Thyroid gland (tissue), 4 donors: ENCODE data around the gene RASAL1. TPM values are rescaled to one million over a fixed set of nuclear protein-coding genes. Genes with fewer than 3 reads are reported as not detected.
A peak's percentile ranks its signal among the peaks of the same experiment; 100 is the strongest.

Experiments
- DNase-seq, 2 donors: peaks; one replicate each; pipeline ENCODE4 v3.0.0-alpha.2; 2019
- H3K27ac ChIP-seq, 3 donors: fragments of 200-600 bp; sonication (generic); 1 replicate in 2 of 3; 2 replicates in 1 of 3; pipeline ENCODE4 v1.5.1; 2016 to 2019; ENCODE audit warnings: mild to moderate bottlenecking in 1 of 3, moderate library complexity in 1 of 3
- H3K27me3 ChIP-seq: fragments of 200-600 bp; sonication (generic); one replicate; pipeline ENCODE4 v1.5.1; 2019
- H3K36me3 ChIP-seq, 2 donors: fragments of 200-600 bp; sonication (generic); one replicate each; pipeline ENCODE4 v1.5.1; 2016 to 2019
- H3K4me1 ChIP-seq, 2 donors: fragments of 200-600 bp; sonication (generic); one replicate each; pipeline ENCODE4 v1.5.1; 2017 to 2019
- H3K4me3 ChIP-seq, 3 donors: fragments of 200-600 bp; sonication (generic); replicated peaks in 1 of 3; 1 replicate in 2 of 3; 2 replicates in 1 of 3; pipeline ENCODE4 v1.5.1; 2016; ENCODE audit warnings: mild to moderate bottlenecking in 1 of 3
- H3K9me3 ChIP-seq: fragments of 200-600 bp; sonication (generic); one replicate; pipeline ENCODE4 v1.5.1; 2017
- CTCF ChIP-seq, 6 experiments: fragments of 200-600 bp in 3 of 6; fragments of 450-650 bp in 3 of 6; sonication (generic) in 3 of 6; IDR thresholded peaks; one replicate each; pipeline ENCODE4 v1.5.1; 2016 to 2019; ENCODE audit warnings: antibody characterized with exemption in 6 of 6, mild to moderate bottlenecking in 2 of 6, inconsistent platforms in 1 of 6, moderate library complexity in 1 of 6
- POLR2A ChIP-seq, 2 donors: fragments of 450-650 bp; IDR thresholded peaks; one replicate each; pipeline ENCODE4 v1.6.1; 2017; ENCODE audit warnings: antibody characterized with exemption in 2 of 2, mild to moderate bottlenecking in 2 of 2, moderate library complexity in 1 of 2
- WGBS, 2 donors: methylation state at CpG; one replicate each; pipeline ENCODE4 v1.1.5; 2017; 5-methylcytosine and 5-hydroxymethylcytosine counted together
- intact Hi-C: fragments of 100-400 bp; cut with DNase I; formaldehyde crosslinking; loops from one replicate; pipeline ENCODE4 v1.15.1; 2023
- total RNA-seq, 4 donors: library from RNA; depleted of rRNA; stranded (reverse); fragments of >200 nt; gene quantifications; one replicate each; pipeline ENCODE4 v1.2.3, GENCODE V29; 2016

Gene RASAL1
- total RNA-seq, 4 donors from 2014 or later, result 27.3 to 52.9 (median 45.1) TPM

- intact Hi-C loops, result loop anchor here (10.0 kb wide), 1 partner anchor 49 kb away; no protein-coding TSS in a partner anchor
- H3K4me1 ChIP-seq, result peaks cover 2 to 11% of the 10 kb centered on the region in 2 donors
- no peak for DNase-seq
- no peak overlapping the region for H3K4me3 ChIP-seq
- peaks cover 0 to 7% of the 10 kb centered on the region in 2 donors for H3K36me3 ChIP-seq
- H3K9me3 ChIP-seq, result no peaks in the 10 kb centered on the region
- H3K27ac ChIP-seq, result no peak overlapping the region
- 76 to 89% methylated on average over 5 to 14 of the region's 15 CpGs for WGBS, 2 donors
- TF ChIP-seq POLR2A (IDR thresholded peaks at IDR 0.05), result no peak
- no peak for TF ChIP-seq CTCF (IDR thresholded peaks at IDR 0.05)
- H3K27me3 ChIP-seq, result no peaks in the 10 kb centered on the region
Measured at GRCh38 chr12:113105606-113106271, 29.8 kb downstream of the RASAL1 start.

GRCh38 chr12:113104953-113105510 lies 30.5 kb downstream of the RASAL1 start:
- H3K36me3 ChIP-seq, result peaks cover 0 to 7% of the 10 kb centered on the region in 2 donors
- no peak overlapping the region for H3K27ac ChIP-seq
- H3K4me3 ChIP-seq, result no peak overlapping the region
- H3K4me1 ChIP-seq, result peaks cover 6 to 12% of the 10 kb centered on the region in 2 donors
- no peaks in the 10 kb centered on the region for H3K27me3 ChIP-seq
- TF ChIP-seq POLR2A (IDR thresholded peaks at IDR 0.05), result no peak
- no peak for TF ChIP-seq CTCF (IDR thresholded peaks at IDR 0.05)
- DNase-seq, result no peak
- WGBS, 2 donors, result 79 to 86% methylated on average over 13 of the region's 13 CpGs
- no peaks in the 10 kb centered on the region for H3K9me3 ChIP-seq
- intact Hi-C loops, result loop anchor here (10.0 kb wide), 1 partner anchor 50 kb away; no protein-coding TSS in a partner anchor

DNA sequence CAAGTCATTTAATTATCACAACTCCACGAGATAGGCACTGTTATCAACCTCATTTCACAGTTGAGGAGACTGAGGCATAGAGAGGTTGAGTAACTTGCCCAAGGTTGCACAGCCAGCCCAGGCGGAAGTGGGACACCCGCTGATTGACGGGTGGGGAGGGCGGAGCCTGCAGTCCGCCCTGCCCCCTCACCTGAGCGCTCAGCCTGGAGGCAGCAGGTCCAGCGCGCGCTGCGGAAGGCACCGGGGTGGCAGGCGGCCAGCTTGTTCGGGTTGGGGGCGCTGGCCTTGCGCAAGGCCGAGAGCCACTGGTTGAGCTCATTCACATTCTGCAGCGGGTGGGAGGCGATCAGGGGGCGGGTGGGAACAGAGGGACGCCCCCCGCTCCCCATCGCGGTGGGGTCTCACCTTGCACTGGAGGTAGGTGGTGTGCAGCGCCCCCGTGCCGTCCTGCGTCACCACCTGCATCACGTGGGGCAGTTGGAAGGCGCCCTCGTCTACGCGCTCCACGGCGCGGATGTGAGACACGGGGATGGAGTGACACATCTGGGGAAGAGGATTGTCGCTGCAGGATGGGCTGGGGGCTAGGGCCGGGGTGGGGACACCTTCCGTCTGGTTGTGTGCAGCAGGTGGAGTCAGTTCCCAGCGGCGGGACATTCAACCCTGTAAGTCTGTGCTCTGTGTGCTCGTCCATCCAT lies 31.7 kb downstream of the RASAL1 start:
- Histone ChIP-seq H3K27me3 (no peaks in the 10 kb centered on the region), H3K9me3 (no peaks in the 10 kb centered on the region), H3K27ac (no peak overlapping the region), H3K4me3 (no peak overlapping the region), H3K36me3 (peaks cover 0 to 7% of the 10 kb centered on the region in 2 donors), H3K4me1 (peaks cover 9 to 11% of the 10 kb centered on the region in 2 donors)
- intact Hi-C loops, result loop anchor here (10.0 kb wide), 1 partner anchor 51 kb away; no protein-coding TSS in a partner anchor
- peak; percentile 72 to 75 for DNase-seq
- TF ChIP-seq CTCF (IDR thresholded peaks at IDR 0.05), result no peak
- no peak for TF ChIP-seq POLR2A (IDR thresholded peaks at IDR 0.05)
- 15 to 20% methylated on average over 19 to 34 of the region's 43 CpGs for WGBS, 2 donors

- peaks cover 0 to 7% of the 10 kb centered on the region in 2 donors for H3K36me3 ChIP-seq
- no peak overlapping the region for H3K27ac ChIP-seq
- DNase-seq, result no peak
- no peaks in the 10 kb centered on the region for H3K27me3 ChIP-seq
- peaks cover 16 to 21% of the 10 kb centered on the region in 2 donors for H3K4me1 ChIP-seq
- TF ChIP-seq CTCF (IDR thresholded peaks at IDR 0.05) (no peak), POLR2A (IDR thresholded peaks at IDR 0.05) (no peak)
- H3K9me3 ChIP-seq, result no peaks in the 10 kb centered on the region
- WGBS, 2 donors, result 88 to 89% methylated on average over 5 of the region's 5 CpGs
- no peak overlapping the region for H3K4me3 ChIP-seq
- intact Hi-C loops, result loop anchor here (10.0 kb wide), 1 partner anchor 52 kb away; no protein-coding TSS in a partner anchor
Measured at GRCh38 chr12:113102811-113103210, 32.8 kb downstream of the RASAL1 start.
